Measurements from ENCODE around the gene MCM5. TPM values are rescaled to one million over a fixed set of nuclear protein-coding genes. Genes with fewer than 3 reads are reported as not detected.

Gene MCM5
- total RNA-seq, 1 experiment from 2014 or later: 274 TPM

DNA sequence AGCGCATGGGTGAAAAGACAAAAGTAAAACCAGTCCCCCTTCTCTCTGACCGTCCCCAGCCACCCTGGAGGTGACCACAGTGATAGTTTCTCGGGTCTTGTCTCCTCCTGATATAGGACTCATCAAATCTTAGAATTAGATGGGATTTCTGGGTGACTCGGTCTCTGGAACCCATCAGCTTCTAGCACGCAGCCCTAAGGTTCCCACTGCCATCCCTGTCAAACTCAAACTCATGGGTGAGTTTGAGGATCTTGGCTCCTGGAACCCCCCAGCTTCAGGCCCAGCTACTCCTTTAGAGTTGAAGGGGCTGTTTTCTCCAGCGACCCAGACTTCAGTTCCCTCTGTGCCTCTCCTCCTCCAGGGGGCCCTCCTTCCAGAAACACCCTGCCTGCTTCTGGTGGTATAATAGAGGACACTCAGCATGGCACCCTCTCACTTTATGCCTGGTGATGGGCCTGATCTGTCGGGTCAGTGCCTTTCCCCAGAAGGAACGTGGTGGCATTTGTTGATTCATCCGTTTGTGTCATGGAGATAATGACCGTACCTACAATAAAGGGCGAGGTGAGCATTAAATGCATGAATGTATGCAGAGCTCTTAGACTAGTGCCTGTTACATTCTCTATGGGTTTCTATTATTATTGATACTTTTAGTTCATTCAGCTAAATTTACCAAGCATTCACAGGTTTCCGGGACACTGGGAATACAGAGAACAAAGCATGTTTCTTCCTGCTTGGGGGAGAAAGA, 31.7 kb downstream of the MCM5 start:
- H3K27me3 Mint-ChIP-seq (ENCODE audit: low read depth): no peaks in the 10 kb centered on the region
- no peak overlapping the region for H3K4ac ChIP-seq (ENCODE audit: low read depth, low read length)
- no peak overlapping the region for H4K5ac ChIP-seq (ENCODE audit: insufficient read length, low read depth, low read length)
- H3K27ac ChIP-seq (ENCODE audit: insufficient read length, low read depth, low read length): no peak overlapping the region
- no peaks in the 10 kb centered on the region for H3K79me2 ChIP-seq (ENCODE audit: insufficient read depth, low read length)
- H4K91ac ChIP-seq (ENCODE audit: insufficient read length, low read depth, low read length): no peak overlapping the region
- H3K27ac Mint-ChIP-seq: no peak overlapping the region
- no peak overlapping the region for H2AFZ ChIP-seq (ENCODE audit: low read length)
- H4K8ac ChIP-seq (replicated peaks; ENCODE audit: insufficient read length, low read depth, low read length): no peak overlapping the region
- H3K9ac ChIP-seq (ENCODE audit: extremely low read depth, insufficient read length, low read length): no peak overlapping the region
- H3K4me1 ChIP-seq (ENCODE audit: insufficient read depth, low read length): no peaks in the 10 kb centered on the region
- no peak overlapping the region for H3K4me2 ChIP-seq (ENCODE audit: insufficient read depth, insufficient read length, low read length)
- peaks cover 4 to 8% of the 10 kb centered on the region in 2 experiments for H3K4me1 Mint-ChIP-seq
- H3K36me3 Mint-ChIP-seq (ENCODE audit: insufficient read depth in 1 of 3, low read depth in 3 of 3): peaks cover 42 to 74% (median 53%) of the 10 kb centered on the region in 3 experiments
- H2BK5ac ChIP-seq (ENCODE audit: insufficient read length, low read length): no peak overlapping the region
- TF ChIP-seq, protein P1, sequence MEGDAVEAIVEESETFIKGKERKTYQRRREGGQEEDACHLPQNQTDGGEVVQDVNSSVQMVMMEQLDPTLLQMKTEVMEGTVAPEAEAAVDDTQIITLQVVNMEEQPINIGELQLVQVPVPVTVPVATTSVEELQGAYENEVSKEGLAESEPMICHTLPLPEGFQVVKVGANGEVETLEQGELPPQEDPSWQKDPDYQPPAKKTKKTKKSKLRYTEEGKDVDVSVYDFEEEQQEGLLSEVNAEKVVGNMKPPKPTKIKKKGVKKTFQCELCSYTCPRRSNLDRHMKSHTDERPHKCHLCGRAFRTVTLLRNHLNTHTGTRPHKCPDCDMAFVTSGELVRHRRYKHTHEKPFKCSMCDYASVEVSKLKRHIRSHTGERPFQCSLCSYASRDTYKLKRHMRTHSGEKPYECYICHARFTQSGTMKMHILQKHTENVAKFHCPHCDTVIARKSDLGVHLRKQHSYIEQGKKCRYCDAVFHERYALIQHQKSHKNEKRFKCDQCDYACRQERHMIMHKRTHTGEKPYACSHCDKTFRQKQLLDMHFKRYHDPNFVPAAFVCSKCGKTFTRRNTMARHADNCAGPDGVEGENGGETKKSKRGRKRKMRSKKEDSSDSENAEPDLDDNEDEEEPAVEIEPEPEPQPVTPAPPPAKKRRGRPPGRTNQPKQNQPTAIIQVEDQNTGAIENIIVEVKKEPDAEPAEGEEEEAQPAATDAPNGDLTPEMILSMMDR (conservative IDR thresholded peaks at IDR 0.05): no peak
- peaks cover 3 to 15% of the 10 kb centered on the region in 2 experiments; a peak in 4 of 5 replicates for H3K9me3 Mint-ChIP-seq
- H2BK15ac ChIP-seq (ENCODE audit: low read depth, low read length): no peak overlapping the region
- H3K4me3 Mint-ChIP-seq: no peak overlapping the region
- no peaks in the 10 kb centered on the region for H4K20me1 ChIP-seq (ENCODE audit: control insufficient read depth, insufficient read depth, insufficient read length)
- H3T11ph ChIP-seq (ENCODE audit: low read length): no peak overlapping the region
- no peak overlapping the region for H3K18ac ChIP-seq (ENCODE audit: insufficient read length, low read depth, low read length)
- no peak for DNase-seq
- H3K23ac ChIP-seq (ENCODE audit: insufficient read length, low read depth, low read length): no peak overlapping the region
- H3K56ac ChIP-seq (ENCODE audit: insufficient read length, low read depth, low read length): no peak overlapping the region
- no peaks in the 10 kb centered on the region for H3K27me3 ChIP-seq (ENCODE audit: insufficient read depth, low read length)
- no peaks in the 10 kb centered on the region for H3K79me1 ChIP-seq (ENCODE audit: insufficient read depth, low read depth, low read length, poor library complexity, severe bottlenecking)
- no peak overlapping the region for H3K14ac ChIP-seq (ENCODE audit: insufficient read depth, low read length)
- no peak overlapping the region for H2BK12ac ChIP-seq (ENCODE audit: insufficient read length, low read depth, low read length)
- no peaks in the 10 kb centered on the region for H3K23me2 ChIP-seq (ENCODE audit: insufficient read length, low read depth, low read length, poor library complexity, severe bottlenecking)
- no CpG with 5 or more reads among the region's 12 CpGs for WGBS (ENCODE audit: extremely low coverage, insufficient read length, low lambda C conversion rate)
- peaks cover 8% of the 10 kb centered on the region for H3K9me3 ChIP-seq (ENCODE audit: control insufficient read depth, low read depth, low read length)
- no peak overlapping the region for H2BK20ac ChIP-seq (ENCODE audit: low read depth, low read length, poor library complexity, severe bottlenecking)
- no peak overlapping the region for H2AK5ac ChIP-seq (ENCODE audit: insufficient read length, low read length)
- H2BK120ac ChIP-seq (ENCODE audit: low read depth, low read length, poor library complexity, severe bottlenecking): no peak overlapping the region
